ENCODE measurements around the gene GNAO1.

- TF ChIP-seq FOXM1 (IDR thresholded peaks at IDR 0.05; ENCODE audit: borderline replicate concordance) (no peak), ARNT (IDR thresholded peaks at IDR 0.05) (no peak), L3MBTL2 (conservative IDR thresholded peaks at IDR 0.05) (no peak), SP1 (IDR thresholded peaks at IDR 0.05) (no peak), TARDBP (IDR thresholded peaks at IDR 0.05) (no peak), FOXK2 (IDR thresholded peaks at IDR 0.05) (no peak), ZNF384 (IDR thresholded peaks at IDR 0.05) (no peak), BHLHE40 (IDR thresholded peaks at IDR 0.05; ENCODE audit: borderline replicate concordance) (no peak), SUZ12 (IDR thresholded peaks at IDR 0.05) (no peak), LEF1 (IDR thresholded peaks at IDR 0.05; ENCODE audit: borderline replicate concordance) (no peak), HDGF (IDR thresholded peaks at IDR 0.05; ENCODE audit: borderline replicate concordance) (no peak), ELF4 (IDR thresholded peaks at IDR 0.05) (no peak)
These were observed 76.6 kb downstream of the GNAO1 start for GRCh38 chr16:56267888-56268287.
